NCI-H510A treated with DMSO at 0.1 percent for 48 hours (cell line): Measurements from ENCODE around the gene SKAP1.
"Not testable (repeated sequence)": the region's sequence is repeated elsewhere in the genome, so short reads cannot be mapped to it uniquely, and the experiment has no call there.

Experiments used
- DNase-seq: peaks from one replicate; lab custom pipeline; 2025; lab: John Stamatoyannopoulos, UW

The SKAP1 gene

DNA sequence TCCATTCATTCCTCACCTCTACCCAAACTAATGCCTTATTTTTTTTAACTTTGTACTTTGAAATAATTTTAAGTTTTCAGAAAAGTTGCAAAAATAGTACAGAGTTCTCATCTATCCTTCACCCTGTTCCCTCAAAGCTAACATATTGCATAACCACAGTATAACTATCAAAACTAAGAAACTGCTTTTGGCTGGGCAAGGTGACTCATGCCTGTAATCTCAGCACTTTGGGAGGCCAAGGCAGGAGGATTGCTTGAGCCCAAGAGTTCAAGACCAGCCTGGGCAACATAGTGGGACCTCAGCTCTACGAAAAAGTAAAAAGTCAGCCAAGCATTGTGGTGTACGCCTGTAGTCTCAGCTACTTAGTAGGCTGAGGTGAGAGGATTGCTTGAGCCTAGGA lies 147.7 kb downstream of the SKAP1 start:
- DNase-seq: no peak

- no peak for DNase-seq
Measured at GRCh38 chr17:48278760-48279491, 151.1 kb downstream of the SKAP1 start.

GRCh38 chr17:48276776-48277175 lies 153.2 kb downstream of the SKAP1 start:
- DNase-seq: no peak

DNA sequence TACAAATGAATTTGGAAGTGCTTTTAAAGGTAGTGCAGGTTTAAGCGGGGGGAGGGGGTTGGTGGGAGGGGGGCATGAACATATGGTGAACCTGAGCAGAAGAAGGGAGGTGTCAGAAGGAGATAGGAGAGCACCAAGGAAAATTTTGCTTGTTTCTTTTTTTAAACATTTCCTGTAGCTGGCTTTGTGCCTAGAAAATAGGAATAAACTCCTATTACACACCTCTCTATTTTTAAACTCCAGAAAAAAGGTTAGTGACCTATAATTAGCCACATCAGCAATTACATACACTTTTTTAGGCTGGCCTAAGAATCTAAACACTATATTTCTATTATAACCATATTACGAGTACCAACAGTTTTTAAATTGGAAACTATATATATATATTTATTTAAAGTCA lies 159.1 kb downstream of the SKAP1 start:
- DNase-seq: no peak

GRCh38 chr17:48269209-48269608 lies 160.8 kb downstream of the SKAP1 start:
- DNase-seq: no peak

GRCh38 chr17:48263731-48264035 lies 166.3 kb downstream of the SKAP1 start:
- DNase-seq: no peak

- DNase-seq: peak; percentile 97
Measured at GRCh38 chr17:48262982-48263730, 166.9 kb downstream of the SKAP1 start.

GRCh38 chr17:48261297-48261880 lies 168.6 kb downstream of the SKAP1 start:
- peak; percentile 96 for DNase-seq

- peak; percentile 100 for DNase-seq
Measured at GRCh38 chr17:48259694-48260291, 170.2 kb downstream of the SKAP1 start.

GRCh38 chr17:48258331-48258730 lies 171.7 kb downstream of the SKAP1 start:
- no peak for DNase-seq

DNA sequence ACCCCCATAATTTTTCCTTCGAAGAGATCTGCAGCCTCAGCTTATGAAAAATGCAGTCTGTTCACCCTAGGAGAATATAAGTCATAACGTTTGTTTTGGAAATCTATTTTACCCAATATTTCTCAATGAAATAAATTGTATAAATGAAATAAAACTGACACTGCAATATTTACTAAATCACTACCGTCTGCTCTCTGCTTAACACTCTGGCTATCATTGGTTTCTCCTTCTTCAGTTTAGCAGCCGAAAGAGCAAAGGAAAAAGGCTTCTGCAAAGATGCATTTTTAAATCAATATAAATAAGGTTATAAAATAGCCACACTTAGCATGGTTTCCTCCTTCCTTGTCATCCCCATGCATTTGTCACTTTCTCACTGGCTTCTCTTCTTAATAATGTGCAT lies 174.3 kb downstream of the SKAP1 start:
- DNase-seq: no peak

DNA sequence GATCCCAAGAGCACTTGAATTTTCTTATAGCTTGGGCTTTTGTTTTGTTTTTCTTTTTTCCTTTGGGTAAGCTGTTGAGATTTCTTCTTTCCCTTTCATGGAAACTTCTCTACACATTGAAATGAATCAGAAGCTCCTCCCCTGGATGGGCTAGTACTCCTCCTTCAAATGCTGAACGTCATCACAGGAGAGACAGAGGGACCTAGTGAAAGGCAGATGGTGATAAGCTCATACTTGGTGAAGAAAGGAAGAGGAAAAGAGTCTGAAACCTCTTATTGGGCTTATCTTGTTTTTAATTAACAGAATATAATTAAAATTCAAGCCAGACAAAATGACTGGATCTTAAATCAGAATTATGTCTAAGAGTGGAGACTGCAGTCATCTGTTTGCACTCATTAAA lies 175.1 kb downstream of the SKAP1 start:
- no peak for DNase-seq

GRCh38 chr17:48253975-48254374 lies 176.0 kb downstream of the SKAP1 start:
- DNase-seq: no peak

- no peak for DNase-seq
Measured at GRCh38 chr17:48251950-48252349, 178.1 kb downstream of the SKAP1 start.

DNA sequence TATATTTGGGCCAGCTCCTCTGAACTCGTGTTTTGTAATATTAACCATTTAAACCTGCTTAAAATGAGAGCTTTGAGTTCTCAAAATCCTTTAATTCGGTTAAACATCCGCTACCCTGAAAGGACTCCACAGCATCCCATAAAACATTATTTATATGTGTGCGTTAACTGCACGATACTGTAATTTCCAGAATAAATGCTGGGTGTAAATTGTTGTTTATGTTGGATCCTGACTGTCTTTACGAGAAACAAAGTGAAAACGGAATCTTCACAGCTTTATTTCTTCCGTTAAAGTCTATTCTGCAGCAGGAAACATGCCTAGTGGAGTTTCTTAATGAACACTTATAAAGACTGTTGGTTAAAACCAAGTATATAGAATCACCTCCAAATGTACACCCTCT lies 179.1 kb downstream of the SKAP1 start:
- no peak for DNase-seq

GRCh38 chr17:48250059-48250458 lies 180.0 kb downstream of the SKAP1 start:
- DNase-seq: not testable (repeated sequence)

- DNase-seq: no peak
Measured at GRCh38 chr17:48247603-48248002, 182.4 kb downstream of the SKAP1 start.

DNA sequence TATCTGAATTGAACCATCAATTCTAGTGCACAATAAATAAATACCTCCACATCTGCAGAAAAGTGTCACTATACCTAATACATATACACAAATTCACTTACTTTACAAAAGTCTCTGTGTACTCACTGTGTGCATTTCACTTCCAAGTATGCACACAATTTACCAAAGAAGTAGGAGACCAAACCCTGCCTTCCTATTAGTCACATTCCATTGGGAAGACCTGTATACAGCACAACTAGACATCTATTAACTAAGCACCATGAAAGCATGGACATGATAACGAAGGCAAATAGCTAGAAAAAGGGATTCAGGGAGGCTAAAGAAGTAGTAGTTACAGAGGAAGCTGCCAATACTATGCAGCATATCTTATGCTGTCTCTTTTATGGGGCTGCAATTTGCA lies 183.0 kb downstream of the SKAP1 start:
- DNase-seq: no peak

- DNase-seq: no peak
Measured at GRCh38 chr17:48246612-48247011, 183.4 kb downstream of the SKAP1 start.

DNA sequence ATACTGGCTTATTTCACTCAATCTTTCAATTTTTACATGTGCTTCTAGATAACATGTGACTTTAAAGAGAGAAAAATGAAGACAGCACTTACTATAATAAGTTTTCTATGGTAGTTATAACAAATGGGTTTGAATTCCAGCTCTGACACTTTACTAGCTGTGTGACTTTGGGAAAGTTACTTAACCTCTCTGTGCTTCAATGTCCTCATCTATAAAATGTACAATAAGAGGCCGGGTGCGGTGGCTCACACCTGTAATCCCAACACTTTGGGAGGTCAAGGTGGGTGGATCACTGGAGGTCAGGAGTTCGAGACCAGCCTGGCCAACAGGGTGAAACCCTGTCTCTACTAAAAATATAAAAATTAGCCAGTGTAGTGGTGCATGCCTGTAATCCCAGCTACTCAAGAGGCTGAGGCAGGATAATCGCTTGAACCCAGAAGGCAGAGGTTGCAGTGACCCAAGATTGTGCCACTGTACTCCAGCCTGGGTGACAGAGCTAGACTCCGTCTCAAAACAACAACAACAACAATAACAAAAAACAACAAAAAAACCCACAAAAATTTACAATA lies 184.5 kb downstream of the SKAP1 start:
- not testable (repeated sequence) for DNase-seq

DNA sequence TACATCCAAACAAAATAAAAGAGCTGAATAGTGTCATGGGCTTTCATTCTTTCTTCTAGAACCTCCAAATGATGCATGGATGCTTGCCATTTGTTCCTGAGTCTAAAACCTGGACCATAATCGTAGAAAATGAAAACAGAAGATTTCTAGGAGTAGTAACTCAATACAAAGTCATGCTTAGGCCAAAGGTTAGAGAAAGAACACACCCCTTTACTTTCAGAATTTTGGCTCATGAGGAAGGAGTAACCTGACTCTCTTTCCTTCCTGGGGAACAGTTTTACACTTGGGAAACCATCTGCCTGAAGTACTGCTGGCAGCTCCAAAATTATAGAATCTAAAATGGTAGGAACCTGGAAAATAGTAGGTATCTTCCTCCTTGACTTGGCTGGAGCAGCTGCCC lies 185.2 kb downstream of the SKAP1 start:
- DNase-seq: no peak

- DNase-seq: peak; percentile 96
Measured at GRCh38 chr17:48244121-48244711, 185.8 kb downstream of the SKAP1 start.
